Fibroblast of lung (primary cell): Measurements from ENCODE around the gene SMAD5. TPM values are rescaled to one million over a fixed set of nuclear protein-coding genes. Genes with fewer than 3 reads are reported as not detected.

Experiments
- DNase-seq, 2 donors: peaks; one replicate each; pipeline versions ENCODE4 v3.0.0 to v3.0.0-alpha.2; 2010; ENCODE audit warnings: low read depth in 2 of 2
- H2AFZ ChIP-seq: 2 replicates; pipeline ENCODE4 v1.5.1; 2012; ENCODE audit warnings: low read length, control low read depth, inconsistent platforms
- H3K27ac ChIP-seq: 2 replicates; pipeline ENCODE4 v1.5.1; 2011; ENCODE audit warnings: low read length, control low read depth; ENCODE audit not compliant: insufficient read depth
- H3K27me3 ChIP-seq: 2 replicates; pipeline ENCODE4 v1.5.1; 2011; ENCODE audit warnings: mild to moderate bottlenecking, low read length; ENCODE audit not compliant: control insufficient read depth, insufficient read depth
- H3K36me3 ChIP-seq: 2 replicates; pipeline ENCODE4 v1.5.1; 2011; ENCODE audit warnings: low read length; ENCODE audit not compliant: control insufficient read depth, insufficient read depth
- H3K4me1 ChIP-seq: 2 replicates; pipeline ENCODE4 v1.5.1; 2011; ENCODE audit warnings: low read length; ENCODE audit not compliant: control insufficient read depth, insufficient read depth; ENCODE audit errors: extremely low read depth
- H3K4me2 ChIP-seq: 2 replicates; pipeline ENCODE4 v1.5.1; 2011; ENCODE audit warnings: low read length, control low read depth; ENCODE audit not compliant: insufficient read depth; ENCODE audit errors: extremely low read depth
- H3K4me3 ChIP-seq, 4 experiments: fragments of 200-600 bp in 1 of 4; sonication (generic) in 1 of 4; replicated peaks in 1 of 4; 2 replicates each; pipeline ENCODE4 v1.5.1; 2011 to 2016; ENCODE audit warnings: low read length in 4 of 4, low read depth in 3 of 4, mild to moderate bottlenecking in 3 of 4, control low read depth in 2 of 4, inconsistent platforms in 1 of 4, mixed read lengths in 1 of 4; ENCODE audit not compliant: insufficient read depth in 1 of 4; ENCODE audit errors: control extremely low read depth in 1 of 4
- H3K79me2 ChIP-seq: 2 replicates; pipeline ENCODE4 v1.5.1; 2012; ENCODE audit warnings: mild to moderate bottlenecking, low read length, inconsistent platforms; ENCODE audit not compliant: control insufficient read depth, insufficient read depth
- H3K9ac ChIP-seq: 2 replicates; pipeline ENCODE4 v1.5.1; 2011; ENCODE audit warnings: mild to moderate bottlenecking, low read length, control low read depth; ENCODE audit not compliant: insufficient read depth
- H3K9me3 ChIP-seq: 2 replicates; pipeline ENCODE4 v1.5.1; 2012; ENCODE audit warnings: low read depth, low read length; ENCODE audit not compliant: control insufficient read depth, insufficient read depth
- H4K20me1 ChIP-seq: 2 replicates; pipeline ENCODE4 v1.5.1; 2011; ENCODE audit warnings: low read length; ENCODE audit not compliant: control insufficient read depth, insufficient read depth; ENCODE audit errors: extremely low read depth
- CTCF ChIP-seq, 2 donors: IDR thresholded peaks in 1 of 2; conservative IDR thresholded peaks in 1 of 2; 1 replicate in 1 of 2; 2 replicates in 1 of 2; pipeline ENCODE4 v1.5.1; 2011 to 2012; ENCODE audit warnings: low read length in 2 of 2, control low read depth in 1 of 2, inconsistent platforms in 1 of 2, low read depth in 1 of 2, mild to moderate bottlenecking in 1 of 2
- EZH2 ChIP-seq: IDR thresholded peaks from 2 replicates; pipeline ENCODE4 v1.5.1; 2012; ENCODE audit warnings: low read length, control low read depth, mild to moderate bottlenecking; ENCODE audit errors: missing control alignments
- polyA plus RNA-seq, 2 donors: library from polyadenylated mRNA; depleted of rRNA in 1 of 2; stranded (reverse) in 1 of 2; unstranded in 1 of 2; fragments of >200 nt; gene quantifications; 2 replicates each; pipeline ENCODE4 v1.2.1, GENCODE V29; 2011 to 2012; ENCODE audit warnings: missing spikeins in 1 of 2
- total RNA-seq: library from RNA; depleted of rRNA; stranded (reverse); fragments of >200 nt; gene quantifications from 2 replicates; pipeline ENCODE4 v1.2.1, GENCODE V29; 2014

The SMAD5 gene
- total and polyA plus RNA-seq, 2 donors (not counting 1 experiment from before 2014, with no cell fraction given), result 44.3 to 128 TPM

GRCh38 chr5:136213919-136214493 lies 81.4 kb downstream of the SMAD5 start:
- Histone ChIP-seq H2AFZ (no peak overlapping the region), H3K9ac (no peak overlapping the region), H3K27ac (no peak overlapping the region), H3K36me3 (no peaks in the 10 kb centered on the region), H3K79me2 (no peaks in the 10 kb centered on the region), H3K4me3 (no peak overlapping the region), H3K27me3 (peaks cover 2% of the 10 kb centered on the region), H4K20me1 (no peaks in the 10 kb centered on the region), H3K4me2 (no peak overlapping the region), H3K9me3 (no peaks in the 10 kb centered on the region), H3K4me1 (no peaks in the 10 kb centered on the region)
- TF ChIP-seq CTCF (conservative IDR thresholded peaks at IDR 0.05 in 1 of 2, IDR thresholded peaks at IDR 0.05 in 1 of 2; ENCODE audit: low read depth in 1 of 2, low read length in 2 of 2) (no peak), EZH2 (no peak)
- DNase-seq, result no peak

GRCh38 chr5:136215812-136216211 lies 83.2 kb downstream of the SMAD5 start:
- peaks cover 2% of the 10 kb centered on the region for H3K27me3 ChIP-seq
- H3K79me2 ChIP-seq, result no peaks in the 10 kb centered on the region
- H3K4me3 ChIP-seq, result no peak overlapping the region
- no peak overlapping the region for H3K4me2 ChIP-seq
- DNase-seq, result no peak
- no peaks in the 10 kb centered on the region for H3K36me3 ChIP-seq
- H4K20me1 ChIP-seq, result no peaks in the 10 kb centered on the region
- TF ChIP-seq EZH2 (no peak), CTCF (conservative IDR thresholded peaks at IDR 0.05 in 1 of 2, IDR thresholded peaks at IDR 0.05 in 1 of 2; ENCODE audit: low read depth in 1 of 2, low read length in 2 of 2) (no peak)
- no peak overlapping the region for H3K27ac ChIP-seq
- H3K9ac ChIP-seq, result no peak overlapping the region
- H3K9me3 ChIP-seq, result no peaks in the 10 kb centered on the region
- no peaks in the 10 kb centered on the region for H3K4me1 ChIP-seq
- no peak overlapping the region for H2AFZ ChIP-seq

GRCh38 chr5:136216230-136216629 lies 83.6 kb downstream of the SMAD5 start:
- Histone ChIP-seq H3K79me2 (no peaks in the 10 kb centered on the region), H3K4me3 (no peak overlapping the region), H3K36me3 (no peaks in the 10 kb centered on the region), H3K27me3 (peaks cover 2% of the 10 kb centered on the region), H3K4me1 (no peaks in the 10 kb centered on the region), H3K27ac (no peak overlapping the region), H4K20me1 (no peaks in the 10 kb centered on the region), H3K9me3 (no peaks in the 10 kb centered on the region), H3K9ac (no peak overlapping the region), H2AFZ (no peak overlapping the region), H3K4me2 (no peak overlapping the region)
- no peak for TF ChIP-seq EZH2
- TF ChIP-seq CTCF (conservative IDR thresholded peaks at IDR 0.05 in 1 of 2, IDR thresholded peaks at IDR 0.05 in 1 of 2; ENCODE audit: low read depth in 1 of 2, low read length in 2 of 2), result no peak
- no peak for DNase-seq
